Right cardiac atrium (tissue), 5 donors: ENCODE data around the gene TRANK1. TPM values are rescaled to one million over a fixed set of nuclear protein-coding genes. Genes with fewer than 3 reads are reported as not detected.
A peak's percentile ranks its signal among the peaks of the same experiment; 100 is the strongest.
"Not testable (repeated sequence)": the region's sequence is repeated elsewhere in the genome, so short reads cannot be mapped to it uniquely, and the experiment has no call there.

Experiments
- ATAC-seq, 2 donors: fragments of 200-7000 bp; cut with Tn5 transposase; one replicate each; pipeline versions ENCODE4 v1.8.0 to v1.9.1; 2020; ENCODE audit warnings: moderate library complexity in 2 of 2, mild to moderate bottlenecking in 1 of 2
- DNase-seq, 3 donors: peaks; one replicate each; pipeline ENCODE4 v3.0.0-alpha.2; 2020
- H3K27ac ChIP-seq: one replicate; pipeline ENCODE4 v1.5.1; 2013; ENCODE audit warnings: mild to moderate bottlenecking, low read length, control low read depth, moderate library complexity
- H3K27me3 ChIP-seq: one replicate; pipeline ENCODE4 v1.6.1; 2013; ENCODE audit not compliant: control insufficient read depth, insufficient read depth
- H3K4me1 ChIP-seq: one replicate; pipeline ENCODE4 v1.6.1; 2013; ENCODE audit warnings: low read length; ENCODE audit not compliant: control insufficient read depth, insufficient read depth
- H3K4me3 ChIP-seq: one replicate; pipeline ENCODE4 v1.5.1; 2013; ENCODE audit warnings: low read length, control low read depth
- H3K9me3 ChIP-seq: one replicate; pipeline ENCODE4 v1.6.1; 2013; ENCODE audit warnings: low read length; ENCODE audit not compliant: control insufficient read depth
- WGBS: extraction: QIAGEN DNeasy Blood & Tissue Kit; methylation state at CpG from one replicate; pipeline ENCODE4 v1.1.7; 2013; 5-methylcytosine and 5-hydroxymethylcytosine counted together
- intact Hi-C, 4 donors: fragments of 100-400 bp; cut with DNase I; formaldehyde crosslinking; loops; one replicate each; pipeline versions ENCODE4 v1.11.0 to v1.14.0; 2022 to 2023
- polyA plus RNA-seq: library from polyadenylated mRNA; stranded (reverse); fragments of 200-250 nt; gene quantifications from one replicate; pipeline ENCODE4 v1.2.3, GENCODE V29; 2013
- total RNA-seq, 4 donors: library from RNA; stranded (reverse); fragmentation: NEBNext Ultra II Directional; extraction: Animal tissue kit (Norgen Biotek cat#: 25700); gene quantifications; one replicate each; pipeline ENCODE4 v1.2.1, GENCODE V29; 2021
- donor health status: healthy with polysubstance abuse.
- donor health status: DM: no; HTN: yes; CAD: no.
- donor health status: DM: no; HTN: no; CAD: no.
- donor health status: DM: no; HTN: yes; CAD: no; lungs with severe emphysema.
- donor health status: DM: yes; HTN: yes; CAD: no.

TRANK1 gene
- total and polyA plus RNA-seq, 5 donors, result 4.6 to 13.2 (median 10.9) TPM

DNA sequence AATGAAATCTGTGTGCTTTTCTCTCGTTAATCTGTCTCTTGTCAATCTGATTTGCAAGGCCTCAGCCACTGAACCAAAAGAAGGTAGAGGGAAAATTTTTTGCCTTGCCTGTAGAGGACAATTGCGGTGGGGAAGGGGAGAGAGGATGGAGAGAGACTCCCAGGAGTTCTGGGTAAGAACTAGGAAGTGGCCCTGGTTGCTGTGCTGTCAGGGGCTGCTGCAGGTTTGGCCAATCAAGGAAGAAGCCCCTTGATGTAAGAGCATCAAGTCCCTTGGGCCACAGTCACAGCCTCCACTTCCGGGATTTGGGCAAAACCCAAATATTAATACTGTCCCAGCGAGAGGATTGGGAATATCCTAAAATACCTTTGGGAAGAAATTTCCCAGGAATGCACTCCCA is 43.3 kb downstream of the TRANK1 start:
- no peak for ATAC-seq
- no peak overlapping the region for H3K4me3 ChIP-seq
- no peak for DNase-seq
- H3K27me3 ChIP-seq, result no peaks in the 10 kb centered on the region
- intact Hi-C loops, result loop anchor here in 3 of 4 donors (5.0 to 10.0 kb wide), 2 partner anchors 53 to 56 kb away; no protein-coding TSS in a partner anchor
- no peak overlapping the region for H3K27ac ChIP-seq
- H3K4me1 ChIP-seq, result no peaks in the 10 kb centered on the region
- H3K9me3 ChIP-seq, result no peaks in the 10 kb centered on the region
- WGBS, result 93% methylated on average over 4 of the region's 4 CpGs

DNA sequence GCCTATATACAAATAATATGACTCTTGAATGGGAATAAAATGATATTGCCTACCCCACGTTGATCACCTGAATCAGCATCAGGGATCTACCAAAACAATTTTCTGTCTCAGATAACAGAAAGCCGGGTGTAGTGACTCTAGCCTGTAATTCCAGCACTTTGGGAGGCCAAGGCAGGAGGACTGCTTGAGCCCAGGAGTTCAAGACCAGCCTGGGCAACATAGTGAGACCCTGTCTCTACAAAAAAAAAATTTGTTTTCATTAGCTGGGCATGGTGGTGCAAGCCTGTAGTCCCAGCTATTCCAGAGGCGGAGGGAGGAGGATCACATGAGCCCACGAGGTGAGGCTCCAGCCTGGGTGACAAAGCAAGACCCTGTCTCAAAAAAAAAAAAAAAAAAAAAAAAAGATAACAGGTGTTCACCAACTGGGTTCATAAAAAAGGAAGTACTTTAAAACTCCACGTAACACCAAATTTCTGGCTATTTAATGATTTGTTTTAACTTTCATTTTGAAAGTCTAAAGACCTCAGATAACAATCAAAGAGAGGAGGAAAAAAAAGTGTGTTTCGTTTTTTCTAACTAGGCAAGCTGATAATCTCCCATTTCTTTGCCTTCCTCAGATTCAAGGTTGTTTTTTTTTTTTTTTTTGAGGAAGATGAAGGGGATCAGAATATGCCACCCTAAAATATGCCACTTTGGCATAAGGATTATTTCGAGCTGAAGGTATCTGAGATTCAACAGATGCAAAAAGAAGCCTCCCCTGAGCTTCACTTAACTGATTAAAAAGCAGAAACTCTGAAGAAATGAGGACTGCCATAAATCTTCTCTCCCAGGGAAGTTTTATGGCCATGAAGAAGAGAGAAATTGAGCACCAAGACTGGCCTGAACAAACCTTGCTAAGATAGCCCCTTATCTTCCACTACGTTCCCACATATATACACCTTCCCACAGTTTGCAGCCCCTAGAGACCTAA is 44.1 kb downstream of the TRANK1 start:
- ATAC-seq (no peak), DNase-seq (no peak)
- 91% methylated on average over 8 of the region's 8 CpGs for WGBS
- Histone ChIP-seq H3K4me1 (no peaks in the 10 kb centered on the region), H3K27ac (no peak overlapping the region), H3K9me3 (no peaks in the 10 kb centered on the region), H3K27me3 (no peaks in the 10 kb centered on the region), H3K4me3 (no peak overlapping the region)
- intact Hi-C loops, result loop anchor here in 3 of 4 donors (5.0 to 10.0 kb wide), 2 partner anchors 54 to 57 kb away; no protein-coding TSS in a partner anchor

DNA sequence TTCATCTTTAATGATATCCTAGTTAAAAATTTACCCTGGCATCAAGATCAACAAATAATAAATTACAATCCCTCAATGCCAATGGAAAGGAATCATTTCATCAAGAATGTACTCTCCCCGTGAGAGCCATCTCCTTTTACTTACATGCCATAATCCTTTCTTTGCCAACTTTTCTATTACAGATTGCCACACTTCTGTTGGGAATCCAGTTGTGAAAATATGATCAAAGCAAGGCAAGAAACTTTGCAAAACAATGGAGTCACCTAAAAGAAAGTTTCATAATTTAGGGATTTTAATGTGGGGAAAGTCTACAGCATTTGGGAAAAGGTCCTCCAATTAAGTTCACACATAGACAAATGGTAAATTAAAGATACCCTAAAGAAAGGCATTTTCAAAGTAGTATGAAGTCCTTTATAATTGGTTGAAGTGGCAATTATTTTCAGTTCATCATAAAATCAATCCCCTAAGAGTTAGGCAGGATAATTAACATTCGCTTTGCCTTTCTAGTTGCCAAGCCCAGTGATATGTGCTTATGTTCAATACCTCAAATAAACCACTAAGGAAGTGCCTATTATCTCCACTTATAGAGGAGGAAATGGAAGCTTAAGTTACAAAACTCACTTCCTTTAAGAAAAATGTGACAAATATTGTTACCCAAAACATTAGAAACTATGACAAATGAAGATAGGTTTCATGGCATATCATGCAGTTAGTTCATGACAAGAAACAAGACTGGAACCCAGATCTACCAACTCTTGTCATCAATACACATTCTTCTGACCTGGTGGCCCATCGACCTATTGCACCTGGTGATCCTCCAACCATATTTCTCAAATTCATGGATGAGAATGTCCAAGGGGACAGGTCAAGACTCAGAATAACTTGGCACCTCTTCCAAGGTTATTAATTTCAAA is 49.1 kb downstream of the TRANK1 start:
- ATAC-seq (no peak), DNase-seq (no peak)
- WGBS, result 85% methylated on average over 3 of the region's 3 CpGs
- no peaks in the 10 kb centered on the region for H3K4me1 ChIP-seq
- H3K27me3 ChIP-seq, result no peaks in the 10 kb centered on the region
- intact Hi-C loops, result no loop called here
- H3K4me3 ChIP-seq, result no peak overlapping the region
- H3K9me3 ChIP-seq, result no peaks in the 10 kb centered on the region
- no peak overlapping the region for H3K27ac ChIP-seq

DNA sequence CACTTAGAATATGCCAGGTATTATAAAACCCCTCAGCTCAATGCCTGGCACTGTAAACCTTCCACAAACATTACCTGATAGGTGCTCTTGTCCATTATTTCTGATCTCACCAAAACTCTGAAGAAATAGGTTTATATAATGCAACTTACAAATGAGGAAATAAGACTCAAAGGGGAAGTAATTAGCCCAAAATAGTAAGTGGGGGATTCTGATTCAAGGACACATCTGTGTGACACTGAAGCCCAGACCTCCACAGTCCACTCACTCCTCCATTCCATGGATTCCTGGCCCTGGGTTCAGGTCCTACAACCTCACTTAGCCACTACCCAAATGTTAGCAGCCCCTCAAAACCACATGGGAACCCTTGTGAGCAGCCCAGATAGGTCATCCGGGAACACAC is 49.9 kb downstream of the TRANK1 start:
- Histone ChIP-seq H3K4me1 (no peaks in the 10 kb centered on the region), H3K4me3 (no peak overlapping the region), H3K9me3 (no peaks in the 10 kb centered on the region), H3K27me3 (no peaks in the 10 kb centered on the region), H3K27ac (no peak overlapping the region)
- DNase-seq, result no peak
- no peak for ATAC-seq
- intact Hi-C loops, result no loop called here
- WGBS, result 89% methylated on average over 1 of the region's 1 CpG

DNA sequence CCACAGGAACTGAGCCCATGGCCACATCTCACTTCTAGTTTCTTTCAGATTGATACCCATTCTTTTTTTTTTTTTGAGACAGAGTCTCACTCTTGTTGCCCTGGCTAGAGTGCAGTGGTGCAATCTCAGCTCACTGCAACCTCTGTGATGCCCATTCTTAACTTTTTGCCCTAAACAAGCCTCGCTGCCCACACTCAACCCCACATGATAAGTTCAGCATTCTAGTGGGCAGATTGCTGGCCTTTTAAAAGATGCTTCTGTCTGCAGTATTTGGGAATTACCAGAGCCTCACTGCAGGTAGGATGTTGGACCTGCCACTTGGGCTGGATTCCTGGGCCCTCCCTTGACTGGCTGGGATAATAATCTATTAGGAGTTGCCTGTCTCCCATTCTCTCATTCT is 51.0 kb downstream of the TRANK1 start:
- DNase-seq, result no peak
- Histone ChIP-seq H3K4me1 (no peaks in the 10 kb centered on the region), H3K9me3 (no peaks in the 10 kb centered on the region), H3K27me3 (no peaks in the 10 kb centered on the region), H3K4me3 (no peak overlapping the region), H3K27ac (no peak overlapping the region)
- intact Hi-C loops, result no loop called here
- ATAC-seq, result no peak
- WGBS, result 96% methylated on average over 1 of the region's 1 CpG

DNA sequence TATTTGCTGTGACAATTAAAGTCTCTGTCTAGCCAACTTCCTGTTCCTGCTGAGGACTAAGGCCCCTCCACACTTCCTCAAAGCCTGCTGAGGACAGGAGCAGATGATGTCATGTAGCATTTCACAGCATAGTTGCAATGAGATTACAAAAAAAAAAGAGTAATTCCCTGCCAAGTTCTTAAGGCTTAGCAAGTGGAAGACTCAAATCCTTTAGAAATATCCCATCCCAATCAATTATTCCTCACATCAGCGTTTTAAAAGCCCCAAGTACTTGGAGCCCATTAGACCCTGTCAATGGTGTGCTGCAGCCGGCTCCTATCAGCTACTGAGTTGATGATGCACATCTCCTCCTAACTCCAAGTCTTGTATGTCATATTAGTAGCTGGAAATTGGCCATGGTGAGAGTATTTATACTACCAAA is 51.7 kb downstream of the TRANK1 start:
- 42% methylated on average over 2 of the region's 2 CpGs for WGBS
- DNase-seq, result peak in 2 of 3 donors; percentile 44 to 60
- ATAC-seq, result peak; percentile 90 to 94
- Histone ChIP-seq H3K27ac (peak overlapping the region; percentile 38), H3K4me3 (no peak overlapping the region), H3K27me3 (no peaks in the 10 kb centered on the region), H3K4me1 (no peaks in the 10 kb centered on the region), H3K9me3 (no peaks in the 10 kb centered on the region)
- intact Hi-C loops, result no loop called here

DNA sequence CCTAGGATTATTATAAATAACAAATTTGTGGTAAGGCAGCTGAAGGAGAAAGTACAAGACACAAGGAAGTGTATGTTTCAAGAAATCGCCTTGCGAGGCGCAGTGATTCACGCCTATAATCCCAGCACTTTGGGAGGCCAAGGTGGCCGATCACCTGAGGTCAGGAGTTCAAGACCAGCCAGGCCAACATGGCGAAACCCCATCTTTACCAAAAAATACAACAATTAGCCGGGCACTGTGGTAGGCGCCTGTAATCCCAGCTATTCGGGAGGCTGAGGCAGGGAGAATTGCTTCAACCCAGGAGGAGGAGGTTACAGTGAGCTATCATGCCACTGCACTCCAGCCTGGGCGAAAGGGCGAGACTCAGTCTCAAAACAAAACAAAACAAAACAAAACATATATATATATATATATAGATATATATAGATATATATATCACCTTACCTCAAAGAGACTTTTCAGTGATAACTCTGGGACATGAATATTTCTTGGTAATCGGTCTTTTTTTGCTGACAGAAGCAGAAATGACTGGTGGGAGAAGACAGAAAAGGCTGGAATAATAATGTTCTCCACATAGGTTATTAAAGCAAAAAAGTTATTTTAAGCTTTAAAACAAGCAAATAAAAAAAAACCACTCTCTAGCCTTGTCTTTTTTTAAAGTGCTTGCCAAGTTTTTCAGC is 52.3 kb downstream of the TRANK1 start:
- no peaks in the 10 kb centered on the region for H3K4me1 ChIP-seq
- no peaks in the 10 kb centered on the region for H3K9me3 ChIP-seq
- intact Hi-C loops, result no loop called here
- no peak overlapping the region for H3K27ac ChIP-seq
- 85% methylated on average over 12 of the region's 12 CpGs for WGBS
- H3K27me3 ChIP-seq, result no peaks in the 10 kb centered on the region
- DNase-seq (no peak), ATAC-seq (no peak)
- no peak overlapping the region for H3K4me3 ChIP-seq

DNA sequence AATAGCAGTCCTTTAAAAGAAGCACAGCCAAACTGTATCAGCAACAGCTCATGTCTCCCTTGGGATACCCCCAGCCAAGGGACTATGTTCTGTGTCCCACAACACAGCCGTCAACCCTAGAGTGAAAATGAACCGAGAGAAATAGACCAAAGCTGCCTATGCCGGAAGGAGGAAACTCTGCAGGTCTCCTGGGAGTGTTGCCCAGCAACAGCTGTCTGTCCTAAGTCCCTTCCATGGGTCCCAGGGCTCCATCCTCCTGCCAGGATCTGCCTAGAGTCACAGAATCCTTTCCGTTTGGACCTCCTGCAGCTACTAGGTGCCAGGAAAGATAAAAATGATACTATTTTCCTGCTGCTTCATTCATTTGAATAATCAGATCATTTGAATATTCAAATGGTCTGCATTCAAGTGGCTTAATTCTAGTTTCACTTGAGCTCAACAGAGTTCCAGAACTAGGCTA is 53.1 kb downstream of the TRANK1 start:
- peak; percentile 66 to 75 (median 73) for DNase-seq
- WGBS, result 27% methylated on average over 4 of the region's 4 CpGs
- peak overlapping the region; percentile 43 for H3K27ac ChIP-seq
- intact Hi-C loops, result no loop called here
- ATAC-seq, result peak; percentile 35 to 65
- no peaks in the 10 kb centered on the region for H3K4me1 ChIP-seq
- H3K4me3 ChIP-seq, result no peak overlapping the region
- no peaks in the 10 kb centered on the region for H3K27me3 ChIP-seq
- no peaks in the 10 kb centered on the region for H3K9me3 ChIP-seq

DNA sequence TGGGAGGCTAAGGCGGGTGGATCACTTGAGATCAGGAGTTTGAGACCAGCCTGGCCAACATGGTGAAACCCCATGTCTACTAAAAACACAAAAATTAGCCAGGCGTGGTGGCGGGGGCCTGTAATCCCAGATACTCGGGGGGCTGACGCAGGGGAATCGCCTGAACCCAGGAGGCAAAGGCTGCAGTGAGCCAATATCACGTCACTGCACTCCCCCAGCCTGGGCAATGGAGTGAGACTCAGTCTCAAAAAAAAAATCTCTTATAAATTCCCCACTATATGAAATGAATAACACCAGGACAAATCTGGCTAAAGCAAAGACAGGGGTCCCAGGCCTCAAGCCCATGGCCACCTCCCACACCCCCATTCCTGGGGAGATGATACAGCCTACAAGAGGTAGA is 53.8 kb downstream of the TRANK1 start:
- H3K4me3 ChIP-seq, H3K9me3 ChIP-seq, H3K27ac ChIP-seq, DNase-seq, intact Hi-C loops, ATAC-seq, H3K27me3 ChIP-seq, H3K4me1 ChIP-seq: not testable (repeated sequence)
- 83% methylated on average over 7 of the region's 7 CpGs for WGBS

DNA sequence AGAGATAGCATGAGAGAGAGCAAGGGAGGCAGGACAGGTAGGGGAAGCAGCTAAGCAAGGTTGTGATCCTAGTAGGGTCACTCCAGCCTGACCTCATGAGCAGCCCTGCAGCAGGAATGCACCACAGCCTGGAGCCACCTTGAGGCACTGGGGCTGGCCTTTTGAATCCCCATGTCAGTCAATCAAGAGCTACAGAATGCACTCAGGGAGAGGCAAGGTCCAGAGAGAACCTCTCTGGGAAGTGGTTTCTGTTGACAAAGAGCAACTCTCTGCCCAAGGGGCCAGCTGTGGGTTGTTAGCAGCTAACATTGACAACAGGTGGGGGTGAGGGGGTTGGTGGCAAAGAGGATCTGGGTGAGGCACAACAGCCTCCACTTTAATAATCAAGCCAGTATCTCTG is 54.6 kb downstream of the TRANK1 start:
- ATAC-seq (no peak), DNase-seq (no peak)
- no peaks in the 10 kb centered on the region for H3K4me1 ChIP-seq
- H3K4me3 ChIP-seq, result no peak overlapping the region
- intact Hi-C loops, result no loop called here
- H3K9me3 ChIP-seq, result no peaks in the 10 kb centered on the region
- H3K27me3 ChIP-seq, result no peaks in the 10 kb centered on the region
- no peak overlapping the region for H3K27ac ChIP-seq
